CD4-positive, alpha-beta memory T cell (primary cell): ENCODE measurements around the gene UBE2B. TPM values are rescaled to one million over a fixed set of nuclear protein-coding genes. Genes with fewer than 3 reads are reported as not detected.

Source experiments
- CTCF ChIA-PET: fragments of 350-600 bp; sonication (Branson Sonifier 250); formaldehyde crosslinking; loops from one replicate; lab custom pipeline; 2021; ENCODE audit warnings: inconsistent platforms; ENCODE audit not compliant: partially characterized antibody; lab: Charles Lee
- POLR2A ChIA-PET: fragments of 350-600 bp; sonication (Branson Sonifier 250); formaldehyde crosslinking; loops from one replicate; lab custom pipeline; 2021; ENCODE audit not compliant: partially characterized antibody; lab: Charles Lee
- DNase-seq, 5 donors: peaks; one replicate each; pipeline versions ENCODE4 v3.0.0 to v3.0.0-alpha.2; 2020 to 2022; ENCODE audit warnings: mixed read lengths in 1 of 5
- H3K27ac ChIP-seq: one replicate; pipeline ENCODE4 v1.7.0; 2013; ENCODE audit warnings: low read depth, low read length
- H3K27me3 ChIP-seq: 2 replicates; pipeline ENCODE4 v1.7.0; 2013; ENCODE audit warnings: mild to moderate bottlenecking, low read length, moderate library complexity; ENCODE audit not compliant: insufficient read depth
- H3K36me3 ChIP-seq: 2 replicates; pipeline ENCODE4 v1.7.0; 2013; ENCODE audit warnings: mild to moderate bottlenecking, low read length, moderate library complexity; ENCODE audit not compliant: insufficient read depth
- H3K4me1 ChIP-seq: 2 replicates; pipeline ENCODE4 v1.7.0; 2013; ENCODE audit warnings: mild to moderate bottlenecking, low read length, moderate library complexity; ENCODE audit not compliant: insufficient read depth
- H3K4me3 ChIP-seq, 2 donors: one replicate each; pipeline ENCODE4 v1.7.0; 2013; ENCODE audit warnings: low read length in 2 of 2, mild to moderate bottlenecking in 1 of 2
- H3K9me3 ChIP-seq, 2 donors: one replicate each; pipeline ENCODE4 v1.7.0; 2013; ENCODE audit warnings: low read length in 2 of 2, control low read depth in 1 of 2; ENCODE audit not compliant: control insufficient read depth in 1 of 2
- H3K27ac Mint-ChIP-seq, 7 donors: one replicate each; pipeline ENCODE4 v1.8.0; 2020 to 2021; ENCODE audit warnings: mixed read lengths in 7 of 7, mild to moderate bottlenecking in 6 of 7, inconsistent platforms in 3 of 7, moderate library complexity in 3 of 7
- H3K27me3 Mint-ChIP-seq, 2 donors: one replicate each; pipeline ENCODE4 v1.8.0; 2020 to 2021; ENCODE audit warnings: mixed read lengths in 2 of 2
- H3K36me3 Mint-ChIP-seq, 2 donors: one replicate each; pipeline ENCODE4 v1.8.0; 2020 to 2021; ENCODE audit warnings: mixed read lengths in 2 of 2, inconsistent platforms in 1 of 2, mild to moderate bottlenecking in 1 of 2
- H3K4me1 Mint-ChIP-seq, 4 donors: one replicate each; pipeline ENCODE4 v1.8.0; 2020 to 2021; ENCODE audit warnings: mixed read lengths in 4 of 4, mild to moderate bottlenecking in 1 of 4
- H3K4me3 Mint-ChIP-seq, 8 donors: one replicate each; pipeline ENCODE4 v1.8.0; 2020 to 2021; ENCODE audit warnings: mixed read lengths in 8 of 8, mild to moderate bottlenecking in 7 of 8, moderate library complexity in 6 of 8, inconsistent platforms in 3 of 8
- H3K9me3 Mint-ChIP-seq, 8 donors: one replicate each; pipeline ENCODE4 v1.8.0; 2020 to 2021; ENCODE audit warnings: mixed read lengths in 8 of 8, mild to moderate bottlenecking in 5 of 8, inconsistent platforms in 3 of 8, moderate library complexity in 1 of 8
- intact Hi-C: fragments of 100-400 bp; cut with micrococcal nuclease; formaldehyde crosslinking; loops from one replicate; pipeline ENCODE4 v1.15.1; 2023
- polyA plus RNA-seq, 2 donors: library from polyadenylated mRNA; unstranded; fragments of 300-500 nt; fragmentation: Illumina TruSeq; gene quantifications; one replicate each; pipeline ENCODE4 v1.2.3, GENCODE V29; 2021
- total RNA-seq, 2 experiments: library from RNA; stranded (reverse); gene quantifications; one replicate each; pipeline ENCODE4 v1.2.3, GENCODE V29; 2021

The UBE2B gene
- total and polyA plus RNA-seq, 4 experiments from 2014 or later = 86.9 to 124 (median 120) TPM

- H3K27ac Mint-ChIP-seq = peak overlapping the region in 2 of 7 donors; percentile 48 to 57
- no peak for DNase-seq
- H3K36me3 ChIP-seq = peaks cover 47% of the 10 kb centered on the region
- ChIA-PET CTCF (no interaction called here), POLR2A (interaction anchor here (1.1 kb wide), 1 partner anchor 23 kb away, joined by 4 read pairs; the partner anchor contains the start of gene UBE2B)
- H3K27me3 ChIP-seq = no peaks in the 10 kb centered on the region
- H3K27ac ChIP-seq = no peak overlapping the region
- peaks cover 0 to 4% (median under 1%) of the 10 kb centered on the region in 4 donors for H3K4me1 Mint-ChIP-seq
- no peaks in the 10 kb centered on the region for H3K9me3 Mint-ChIP-seq
- H3K9me3 ChIP-seq = no peaks in the 10 kb centered on the region
- H3K27me3 Mint-ChIP-seq = no peaks in the 10 kb centered on the region
- intact Hi-C loops = no loop called here
- no peak overlapping the region for H3K4me3 Mint-ChIP-seq
- H3K4me3 ChIP-seq = no peak overlapping the region
- H3K4me1 ChIP-seq = no peaks in the 10 kb centered on the region
- H3K36me3 Mint-ChIP-seq = peaks cover 38 to 70% of the 10 kb centered on the region in 2 donors
Measured at GRCh38 chr5:134394932-134395331, 23.6 kb downstream of the UBE2B start.

DNA sequence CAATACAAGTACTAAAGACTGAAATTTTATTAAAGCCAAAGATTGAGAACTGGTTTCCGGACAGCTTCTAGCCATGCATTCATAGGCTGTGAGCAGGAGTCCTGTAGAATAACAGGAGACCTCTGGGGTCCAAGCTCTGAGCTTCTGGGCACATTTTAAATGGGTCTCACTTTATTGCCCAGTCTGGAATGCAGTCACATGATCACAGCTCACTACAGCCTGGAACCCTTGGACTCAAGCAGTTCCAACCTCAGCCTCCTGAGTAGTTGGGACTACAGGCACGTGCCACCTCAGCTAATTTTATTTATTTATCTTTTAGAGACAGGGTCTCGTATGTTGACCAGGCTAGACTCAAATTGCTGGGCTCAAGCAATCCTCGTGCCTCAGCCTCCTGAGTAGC, 24.9 kb downstream of the UBE2B start:
- POLR2A ChIA-PET = interaction anchor here (0.9 to 2.2 kb wide), 3 partner anchors 15 to 132 kb away, joined by 3 to 5 read pairs (median 3); partner anchors contain the start of genes CDKN2AIPNL and UBE2B
- Mint-ChIP-seq H3K27ac (peak overlapping the region in 1 of 7 donors; percentile 57), H3K4me1 (peaks cover 0 to 2% (median under 1%) of the 10 kb centered on the region in 4 donors)

GRCh38 chr5:134397196-134397595, 25.8 kb downstream of the UBE2B start:
- H3K9me3 Mint-ChIP-seq = no peaks in the 10 kb centered on the region

More for the DNA sequence above, 24.9 kb downstream of the UBE2B start:
- intact Hi-C loops = no loop called here
- no peak for DNase-seq
- Mint-ChIP-seq H3K4me3 (no peak overlapping the region), H3K27me3 (no peaks in the 10 kb centered on the region), H3K9me3 (no peaks in the 10 kb centered on the region), H3K36me3 (peaks cover 35 to 61% of the 10 kb centered on the region in 2 donors)
- H3K36me3 ChIP-seq = peaks cover 33% of the 10 kb centered on the region
- H3K4me1 ChIP-seq = no peaks in the 10 kb centered on the region
- H3K4me3 ChIP-seq = no peak overlapping the region
- no peaks in the 10 kb centered on the region for H3K9me3 ChIP-seq
- no peak overlapping the region for H3K27ac ChIP-seq
- CTCF ChIA-PET = interaction anchor here (1.0 to 1.2 kb wide), 2 partner anchors 12 to 15 kb away, joined by 3 read pairs; partner anchors contain the start of gene CDKN2AIPNL
- no peaks in the 10 kb centered on the region for H3K27me3 ChIP-seq

GRCh38 chr5:134398609-134399155, 27.3 kb downstream of the UBE2B start:
- Mint-ChIP-seq H3K4me3 (no peak overlapping the region), H3K36me3 (peaks cover 22 to 52% of the 10 kb centered on the region in 2 donors), H3K27ac (peak overlapping the region in 4 of 7 donors; percentile 14 to 70 (median 52)), H3K9me3 (no peaks in the 10 kb centered on the region), H3K27me3 (no peaks in the 10 kb centered on the region), H3K4me1 (peaks cover 0 to 2% (median under 1%) of the 10 kb centered on the region in 4 donors)
- intact Hi-C loops = no loop called here
- H3K9me3 ChIP-seq = no peaks in the 10 kb centered on the region
- CTCF ChIA-PET = no interaction called here
- no peak overlapping the region for H3K4me3 ChIP-seq
- DNase-seq = no peak
- peaks cover 16% of the 10 kb centered on the region for H3K36me3 ChIP-seq
- H3K4me1 ChIP-seq = no peaks in the 10 kb centered on the region
- H3K27me3 ChIP-seq = no peaks in the 10 kb centered on the region
- no peak overlapping the region for H3K27ac ChIP-seq
- POLR2A ChIA-PET = interaction anchor here (1.2 kb wide), 1 partner anchor 27 kb away, joined by 4 read pairs; the partner anchor contains the start of gene UBE2B

More at GRCh38 chr5:134397196-134397595, 25.8 kb downstream of the UBE2B start:
- Histone ChIP-seq H3K36me3 (peaks cover 28% of the 10 kb centered on the region), H3K27ac (no peak overlapping the region), H3K4me3 (no peak overlapping the region), H3K9me3 (no peaks in the 10 kb centered on the region), H3K27me3 (no peaks in the 10 kb centered on the region), H3K4me1 (no peaks in the 10 kb centered on the region)
- Mint-ChIP-seq H3K36me3 (peaks cover 27 to 59% of the 10 kb centered on the region in 2 donors), H3K4me1 (peaks cover 0 to 2% (median under 1%) of the 10 kb centered on the region in 4 donors), H3K27ac (peak overlapping the region in 2 of 7 donors; percentile 8 to 9), H3K4me3 (no peak overlapping the region), H3K27me3 (no peaks in the 10 kb centered on the region)
- intact Hi-C loops = no loop called here
- no peak for DNase-seq
- POLR2A ChIA-PET = interaction anchor here (0.5 to 2.2 kb wide), 2 partner anchors 14 to 26 kb away, joined by 3 to 5 read pairs; partner anchors contain the start of genes CDKN2AIPNL and UBE2B
- CTCF ChIA-PET = interaction anchor here (1.2 to 1.5 kb wide), 2 partner anchors 13 to 14 kb away, joined by 3 to 4 read pairs; partner anchors contain the start of gene CDKN2AIPNL

GRCh38 chr5:134403951-134404350, 32.6 kb downstream of the UBE2B start:
- Mint-ChIP-seq H3K4me1 (peaks cover 0 to 7% (median 4%) of the 10 kb centered on the region in 4 donors), H3K27ac (peak overlapping the region in 1 of 7 donors; percentile 52), H3K9me3 (no peaks in the 10 kb centered on the region), H3K4me3 (no peak overlapping the region), H3K27me3 (no peaks in the 10 kb centered on the region), H3K36me3 (peaks cover 9 to 33% of the 10 kb centered on the region in 2 donors)
- no peak overlapping the region for H3K4me3 ChIP-seq
- H3K4me1 ChIP-seq = peaks cover 2% of the 10 kb centered on the region
- H3K36me3 ChIP-seq = peaks cover 4% of the 10 kb centered on the region
- DNase-seq = no peak
- H3K27ac ChIP-seq = no peak overlapping the region
- POLR2A ChIA-PET = interaction anchor here (0.7 kb wide), 1 partner anchor 121 kb away, joined by 3 read pairs; no protein-coding TSS in a partner anchor
- H3K27me3 ChIP-seq = no peaks in the 10 kb centered on the region
- intact Hi-C loops = no loop called here
- CTCF ChIA-PET = interaction anchor here (0.6 kb wide), 1 partner anchor 208 kb away, joined by 4 read pairs; no protein-coding TSS in a partner anchor
- H3K9me3 ChIP-seq = no peaks in the 10 kb centered on the region

GRCh38 chr5:134406390-134406789, 35.0 kb downstream of the UBE2B start:
- intact Hi-C loops = no loop called here
- no peak overlapping the region for H3K27ac ChIP-seq
- H3K36me3 Mint-ChIP-seq = peaks cover 6 to 32% of the 10 kb centered on the region in 2 donors
- H3K27me3 ChIP-seq = no peaks in the 10 kb centered on the region
- POLR2A ChIA-PET = interaction anchor here (0.9 to 1.1 kb wide), 2 partner anchors 34 to 119 kb away, joined by 3 to 4 read pairs; partner anchors contain the start of genes JADE2 and UBE2B
- CTCF ChIA-PET = interaction anchor here (0.6 to 1.8 kb wide), 6 partner anchors 15 to 352 kb away, joined by 3 to 6 read pairs (median 4); no protein-coding TSS in a partner anchor
- H3K27ac Mint-ChIP-seq = peak overlapping the region in 1 of 7 donors; percentile 19
- peaks cover 20% of the 10 kb centered on the region for H3K4me1 ChIP-seq
- no peak overlapping the region for H3K4me3 ChIP-seq
- H3K4me1 Mint-ChIP-seq = peaks cover 14 to 30% (median 22%) of the 10 kb centered on the region in 4 donors
- no peak overlapping the region for H3K4me3 Mint-ChIP-seq
- peaks cover 4% of the 10 kb centered on the region for H3K36me3 ChIP-seq
- H3K9me3 Mint-ChIP-seq = no peaks in the 10 kb centered on the region
- no peaks in the 10 kb centered on the region for H3K27me3 Mint-ChIP-seq
- no peaks in the 10 kb centered on the region for H3K9me3 ChIP-seq
- DNase-seq = no peak

DNA sequence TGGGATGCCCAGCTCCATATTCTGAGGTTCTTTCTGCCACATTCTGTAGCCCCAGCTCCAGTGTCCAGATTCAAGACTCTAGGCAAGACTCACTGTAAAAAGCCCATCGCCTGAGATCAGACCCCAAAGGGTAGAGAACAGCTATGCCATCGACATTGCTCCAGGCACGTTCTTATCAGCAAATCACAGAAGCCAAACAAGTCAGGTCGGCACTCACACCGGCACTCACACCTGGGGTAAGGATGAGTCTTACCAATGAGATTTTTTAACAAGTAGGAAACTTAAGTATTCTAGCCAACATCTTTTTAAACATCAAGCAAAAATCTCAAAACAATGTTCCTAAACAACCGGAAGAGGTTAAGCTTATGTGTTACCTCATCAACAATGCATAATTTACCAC, 38.0 kb downstream of the UBE2B start:
- ChIA-PET POLR2A (interaction anchor here (0.8 to 3.0 kb wide), 4 partner anchors 38 to 145 kb away, joined by 3 to 22 read pairs (median 5); partner anchors contain the start of genes JADE2 and UBE2B), CTCF (interaction anchor here (1.7 to 9.1 kb wide), 3 partner anchors 117 to 178 kb away, joined by 4 to 82 read pairs (median 7); partner anchors contain the start of gene JADE2)
- no peaks in the 10 kb centered on the region for H3K36me3 ChIP-seq
- peak overlapping the region in 5 of 7 donors; percentile 66 to 88 (median 82) for H3K27ac Mint-ChIP-seq
- H3K27ac ChIP-seq = no peak overlapping the region
- peak overlapping the region in 6 of 8 donors; percentile 7 to 89 (median 41) for H3K4me3 Mint-ChIP-seq
- peaks cover 6 to 22% of the 10 kb centered on the region in 2 donors for H3K36me3 Mint-ChIP-seq
- peaks cover 30% of the 10 kb centered on the region for H3K4me1 ChIP-seq
- no peaks in the 10 kb centered on the region for H3K27me3 ChIP-seq
- no peak for DNase-seq
- H3K4me1 Mint-ChIP-seq = peaks cover 18 to 47% (median 33%) of the 10 kb centered on the region in 4 donors
- H3K9me3 ChIP-seq = no peaks in the 10 kb centered on the region
- no peak overlapping the region for H3K4me3 ChIP-seq
- H3K9me3 Mint-ChIP-seq = no peaks in the 10 kb centered on the region
- intact Hi-C loops = no loop called here
- no peaks in the 10 kb centered on the region for H3K27me3 Mint-ChIP-seq
